Measurements from ENCODE around the gene CEP104.

Gene CEP104
- long read RNA-seq, donor 1, partial matches to known transcripts: 0 of 1 reads
- long read RNA-seq, donor 1, other reads (novel, unspliced or antisense): 0 of 1 reads
- long read RNA-seq, donor 2: 0 reads
- long read RNA-seq, donor 3, partial matches to known transcripts: 0 of 1 reads
- long read RNA-seq, donor 3, other reads (novel, unspliced or antisense): 0 of 1 reads
- long read RNA-seq, donor 4, partial matches to known transcripts: 0 of 3 reads
- long read RNA-seq, donor 4, other reads (novel, unspliced or antisense): 0 of 3 reads
- long read RNA-seq, donor 5, full-length matches to known transcripts: 2 of 2 reads
- long read RNA-seq, donor 5, partial matches to known transcripts: 0 of 2 reads
- long read RNA-seq, donor 5, other reads (novel, unspliced or antisense): 0 of 2 reads
- long read RNA-seq, donor 6, partial matches to known transcripts: 0 of 1 reads
- long read RNA-seq, donor 6, other reads (novel, unspliced or antisense): 0 of 1 reads
- long read RNA-seq, donor 7: 0 reads
- long read RNA-seq, donor 8, full-length matches to known transcripts: 4 of 4 reads
- long read RNA-seq, donor 8, partial matches to known transcripts: 0 of 4 reads
- long read RNA-seq, donor 8, other reads (novel, unspliced or antisense): 0 of 4 reads

- DNase-seq: peak; percentile 98
Observed at GRCh38 chr1:3856923-3857790, at the start of gene CEP104, which contains the start of gene DFFB. CEP104 (minus strand) TSS chr1:3857211; CDS start chr1:3852407, 4,804 bp downstream. DFFB (plus strand) TSS chr1:3857476; CDS start chr1:3857604, 128 bp downstream.

- DNase-seq: no peak
Observed at GRCh38 chr1:3906672-3907020, 49.6 kb upstream of the CEP104 start.

GRCh38 chr1:3905953-3906671, 49.1 kb upstream of the CEP104 start:
- no peak for DNase-seq

GRCh38 chr1:3905266-3905952, 48.4 kb upstream of the CEP104 start:
- DNase-seq: no peak

GRCh38 chr1:3904843-3905185, 47.8 kb upstream of the CEP104 start:
- DNase-seq: no peak

GRCh38 chr1:3904006-3904842, 47.2 kb upstream of the CEP104 start:
- DNase-seq: no peak

- DNase-seq: no peak
Observed at GRCh38 chr1:3903141-3904005, 46.4 kb upstream of the CEP104 start.

GRCh38 chr1:3902571-3903091, 45.6 kb upstream of the CEP104 start:
- no peak for DNase-seq

GRCh38 chr1:3902111-3902511, 45.1 kb upstream of the CEP104 start:
- DNase-seq: no peak

GRCh38 chr1:3900969-3901529, 44.0 kb upstream of the CEP104 start:
- peak; percentile 97 for DNase-seq

GRCh38 chr1:3900150-3900968, 43.3 kb upstream of the CEP104 start, which contains the start of gene C1orf174:
C1orf174 (minus strand) TSS chr1:3900272; CDS start chr1:3900186, 86 bp downstream.
- DNase-seq: peak; percentile 99

GRCh38 chr1:3899754-3900149, 42.7 kb upstream of the CEP104 start:
- DNase-seq: no peak

GRCh38 chr1:3898994-3899753, 42.2 kb upstream of the CEP104 start:
- peak; percentile 37 for DNase-seq

- DNase-seq: no peak
Observed at GRCh38 chr1:3898475-3898735, 41.4 kb upstream of the CEP104 start.

- DNase-seq: no peak
Observed at GRCh38 chr1:3896396-3897000, 39.5 kb upstream of the CEP104 start.

GRCh38 chr1:3895951-3896325, 38.9 kb upstream of the CEP104 start:
- no peak for DNase-seq

- DNase-seq: no peak
Observed at GRCh38 chr1:3895279-3895950, 38.4 kb upstream of the CEP104 start.
